Tibial nerve (tissue), 4 donors: ENCODE measurements around the gene PAFAH1B1. TPM values are rescaled to one million over a fixed set of nuclear protein-coding genes. Genes with fewer than 3 reads are reported as not detected.
"Not testable (repeated sequence)": the region's sequence is repeated elsewhere in the genome, so short reads cannot be mapped to it uniquely, and the experiment has no call there.

Experiments
- DNase-seq, 2 donors: peaks; one replicate each; pipeline ENCODE4 v3.0.0-alpha.2; 2019; ENCODE audit warnings: low spot score in 2 of 2
- H3K27ac ChIP-seq, 4 donors: fragments of 200-600 bp; sonication (generic) in 3 of 4; one replicate each; pipeline ENCODE4 v1.5.1; 2017 to 2019; ENCODE audit warnings: mild to moderate bottlenecking in 1 of 4
- H3K27me3 ChIP-seq, 2 donors: fragments of 200-600 bp; sonication (generic) in 1 of 2; one replicate each; pipeline versions ENCODE4 v1.5.1 to v1.6.0; 2017 to 2019
- H3K36me3 ChIP-seq, 3 donors: fragments of 200-600 bp; sonication (generic); one replicate each; pipeline ENCODE4 v1.5.1; 2018 to 2019
- H3K4me1 ChIP-seq, 4 donors: fragments of 200-600 bp; sonication (generic) in 3 of 4; one replicate each; pipeline ENCODE4 v1.5.1; 2017 to 2019
- H3K4me3 ChIP-seq, 4 donors: fragments of 200-600 bp; sonication (generic) in 3 of 4; one replicate each; pipeline ENCODE4 v1.5.1; 2017 to 2019; ENCODE audit warnings: mild to moderate bottlenecking in 1 of 4, moderate library complexity in 1 of 4
- H3K9me3 ChIP-seq, 4 donors: fragments of 200-600 bp; sonication (generic) in 3 of 4; one replicate each; pipeline ENCODE4 v1.5.1; 2017 to 2019
- CTCF ChIP-seq, 5 experiments: fragments of 200-600 bp in 3 of 5; fragments of 450-650 bp in 2 of 5; sonication (generic) in 3 of 5; IDR thresholded peaks; one replicate each; pipeline ENCODE4 v1.5.1; 2016 to 2019; ENCODE audit warnings: antibody characterized with exemption in 5 of 5, mild to moderate bottlenecking in 3 of 5, moderate library complexity in 2 of 5
- EP300 ChIP-seq, 2 donors: sonication (generic); formaldehyde crosslinking; IDR thresholded peaks; one replicate each; pipeline ENCODE4 v1.6.1; 2017; ENCODE audit warnings: antibody characterized with exemption in 2 of 2, mild to moderate bottlenecking in 1 of 2
- POLR2A ChIP-seq, 2 donors: fragments of 450-650 bp; IDR thresholded peaks; one replicate each; pipeline ENCODE4 v1.6.1; 2017; ENCODE audit warnings: antibody characterized with exemption in 2 of 2, mild to moderate bottlenecking in 2 of 2, moderate library complexity in 2 of 2
- WGBS, 2 donors: methylation state at CpG; one replicate each; pipeline ENCODE4 v1.1.5; 2018; 5-methylcytosine and 5-hydroxymethylcytosine counted together
- total RNA-seq, 4 donors: library from RNA; depleted of rRNA; stranded (reverse); fragments of >200 nt; gene quantifications; one replicate each; pipeline ENCODE4 v1.1.0, GENCODE V29; 2016

The PAFAH1B1 gene
- 100 to 1,000 TPM; 105 to 185 (median 139) TPM for total RNA-seq

GRCh38 chr17:2592971-2593820, at the start of gene PAFAH1B1:
Gene PAFAH1B1 (plus strand): TSS chr17:2593654. CDS start chr17:2638289, 44,635 bp downstream.
- H3K27me3 ChIP-seq = no peaks in the 10 kb centered on the region
- TF ChIP-seq POLR2A (IDR thresholded peaks at IDR 0.05) (peak; percentile 87 to 93), EP300 (IDR thresholded peaks at IDR 0.05) (peak in 1 of 2 donors; percentile 78), CTCF (IDR thresholded peaks at IDR 0.05) (peak in 3 of 5 experiments; percentile 18 to 67 (median 41))
- peak; percentile 77 to 84 for DNase-seq
- peaks cover 0 to 45% (median 21%) of the 10 kb centered on the region in 4 donors for H3K4me1 ChIP-seq
- peak within 1 kb of the TSS; percentile 93 to 100 (median 99) for H3K27ac ChIP-seq
- H3K36me3 ChIP-seq = no peaks in the 10 kb centered on the region
- WGBS, 2 donors = 0 to 1% methylated on average over 33 to 56 of the region's 86 CpGs
- no peaks in the 10 kb centered on the region for H3K9me3 ChIP-seq
- H3K4me3 ChIP-seq = peak within 1 kb of the TSS; percentile 87 to 100 (median 97)

GRCh38 chr17:2545393-2545792, 48.1 kb upstream of the PAFAH1B1 start:
- no peaks in the 10 kb centered on the region for H3K27me3 ChIP-seq
- WGBS, 2 donors = 73 to 82% methylated on average over 7 of the region's 7 CpGs

GRCh38 chr17:2547176-2547575, 46.3 kb upstream of the PAFAH1B1 start:
- no peak for TF ChIP-seq POLR2A (IDR thresholded peaks at IDR 0.05)
- no peak for TF ChIP-seq CTCF (IDR thresholded peaks at IDR 0.05)
- no peak for TF ChIP-seq EP300 (IDR thresholded peaks at IDR 0.05)
- 70 to 76% methylated on average over 9 of the region's 9 CpGs for WGBS, 2 donors
- peak overlapping the region in 1 of 4 donors; percentile 7 for H3K27ac ChIP-seq

More at GRCh38 chr17:2545393-2545792, 48.1 kb upstream of the PAFAH1B1 start:
- Histone ChIP-seq H3K4me3 (no peak overlapping the region), H3K9me3 (no peaks in the 10 kb centered on the region), H3K36me3 (no peaks in the 10 kb centered on the region), H3K27ac (peak overlapping the region in 1 of 4 donors; percentile 5), H3K4me1 (peaks cover 0 to 3% (median 0%) of the 10 kb centered on the region in 4 donors)
- no peak for DNase-seq
- TF ChIP-seq POLR2A (IDR thresholded peaks at IDR 0.05) (no peak), EP300 (IDR thresholded peaks at IDR 0.05) (no peak), CTCF (IDR thresholded peaks at IDR 0.05) (no peak)

GRCh38 chr17:2548026-2548425, 45.4 kb upstream of the PAFAH1B1 start:
- not testable (repeated sequence) for H3K4me3 ChIP-seq, H3K4me1 ChIP-seq, DNase-seq, H3K36me3 ChIP-seq, H3K9me3 ChIP-seq
- H3K27me3 ChIP-seq = peaks cover 0 to 19% of the 10 kb centered on the region in 2 donors
- 74 to 76% methylated on average over 9 of the region's 9 CpGs for WGBS, 2 donors
- H3K27ac ChIP-seq = peak overlapping the region in 1 of 4 donors; percentile 7

More at GRCh38 chr17:2547176-2547575, 46.3 kb upstream of the PAFAH1B1 start:
- Histone ChIP-seq H3K4me1 (peaks cover 0 to 3% (median 0%) of the 10 kb centered on the region in 4 donors), H3K36me3 (no peaks in the 10 kb centered on the region), H3K9me3 (no peaks in the 10 kb centered on the region), H3K27me3 (peaks cover 0 to 14% of the 10 kb centered on the region in 2 donors), H3K4me3 (no peak overlapping the region)
- no peak for DNase-seq

- 83 to 87% methylated on average over 8 of the region's 8 CpGs for WGBS, 2 donors
- no peak overlapping the region for H3K27ac ChIP-seq
- no peaks in the 10 kb centered on the region for H3K9me3 ChIP-seq
- peaks cover 0 to 19% of the 10 kb centered on the region in 2 donors for H3K27me3 ChIP-seq
- DNase-seq = no peak
- TF ChIP-seq POLR2A (IDR thresholded peaks at IDR 0.05) (no peak), CTCF (IDR thresholded peaks at IDR 0.05) (no peak), EP300 (IDR thresholded peaks at IDR 0.05) (no peak)
- no peaks in the 10 kb centered on the region for H3K36me3 ChIP-seq
- H3K4me3 ChIP-seq = no peak overlapping the region
- no peaks in the 10 kb centered on the region for H3K4me1 ChIP-seq
These were observed 43.9 kb upstream of the PAFAH1B1 start for GRCh38 chr17:2549392-2550211.
